ENCODE results near the gene PGF. TPM values are rescaled to one million over a fixed set of nuclear protein-coding genes. Genes with fewer than 3 reads are reported as not detected.

Gene PGF
- total RNA-seq, 4 donors from 2014 or later: 0.68 to 3.5 (median 2.4) TPM

DNA sequence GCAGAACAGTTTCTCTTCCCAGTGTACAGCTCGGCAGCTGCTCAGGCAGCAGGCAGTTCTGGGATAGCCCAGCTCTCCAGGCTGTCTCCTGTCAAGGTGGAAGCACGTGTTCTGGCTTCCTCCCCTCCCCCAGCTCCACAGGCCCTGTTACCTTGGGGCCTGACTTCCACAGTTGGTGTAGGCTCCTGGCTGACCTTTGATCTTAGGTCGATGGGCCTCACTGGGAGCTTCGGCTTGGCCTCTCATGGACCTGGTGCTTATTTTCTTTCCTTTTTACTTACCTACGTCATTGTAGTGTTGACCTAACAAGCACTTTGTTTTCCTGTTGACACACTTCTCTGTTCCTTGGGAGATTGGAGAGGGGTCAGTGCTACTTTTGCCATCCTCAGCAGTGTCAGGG is 56.7 kb downstream of the PGF start:
- TF ChIP-seq, protein P1, sequence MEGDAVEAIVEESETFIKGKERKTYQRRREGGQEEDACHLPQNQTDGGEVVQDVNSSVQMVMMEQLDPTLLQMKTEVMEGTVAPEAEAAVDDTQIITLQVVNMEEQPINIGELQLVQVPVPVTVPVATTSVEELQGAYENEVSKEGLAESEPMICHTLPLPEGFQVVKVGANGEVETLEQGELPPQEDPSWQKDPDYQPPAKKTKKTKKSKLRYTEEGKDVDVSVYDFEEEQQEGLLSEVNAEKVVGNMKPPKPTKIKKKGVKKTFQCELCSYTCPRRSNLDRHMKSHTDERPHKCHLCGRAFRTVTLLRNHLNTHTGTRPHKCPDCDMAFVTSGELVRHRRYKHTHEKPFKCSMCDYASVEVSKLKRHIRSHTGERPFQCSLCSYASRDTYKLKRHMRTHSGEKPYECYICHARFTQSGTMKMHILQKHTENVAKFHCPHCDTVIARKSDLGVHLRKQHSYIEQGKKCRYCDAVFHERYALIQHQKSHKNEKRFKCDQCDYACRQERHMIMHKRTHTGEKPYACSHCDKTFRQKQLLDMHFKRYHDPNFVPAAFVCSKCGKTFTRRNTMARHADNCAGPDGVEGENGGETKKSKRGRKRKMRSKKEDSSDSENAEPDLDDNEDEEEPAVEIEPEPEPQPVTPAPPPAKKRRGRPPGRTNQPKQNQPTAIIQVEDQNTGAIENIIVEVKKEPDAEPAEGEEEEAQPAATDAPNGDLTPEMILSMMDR (IDR thresholded peaks at IDR 0.05; ENCODE audit: low read depth): no peak

DNA sequence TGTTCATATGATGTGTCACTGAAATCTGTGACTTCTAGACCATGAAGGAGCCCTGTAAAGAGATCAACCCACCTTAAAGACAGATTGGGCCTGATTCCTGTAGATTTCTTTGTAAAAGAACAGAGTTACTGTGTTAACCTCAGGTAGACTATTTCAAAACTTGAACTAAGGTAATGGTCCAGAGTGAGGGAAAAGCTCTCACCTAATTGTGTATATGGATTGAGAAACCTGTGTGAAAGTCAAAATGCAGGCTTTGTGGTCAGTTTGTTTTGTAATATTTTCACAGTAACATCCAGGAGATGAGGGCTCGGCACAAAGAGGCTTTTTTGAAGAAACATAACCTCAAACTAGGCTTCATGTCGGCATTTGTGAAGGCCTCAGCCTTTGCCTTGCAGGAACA is 57.3 kb downstream of the PGF start:
- TF ChIP-seq, protein P1 (IDR thresholded peaks at IDR 0.05; ENCODE audit: low read depth): no peak

DNA sequence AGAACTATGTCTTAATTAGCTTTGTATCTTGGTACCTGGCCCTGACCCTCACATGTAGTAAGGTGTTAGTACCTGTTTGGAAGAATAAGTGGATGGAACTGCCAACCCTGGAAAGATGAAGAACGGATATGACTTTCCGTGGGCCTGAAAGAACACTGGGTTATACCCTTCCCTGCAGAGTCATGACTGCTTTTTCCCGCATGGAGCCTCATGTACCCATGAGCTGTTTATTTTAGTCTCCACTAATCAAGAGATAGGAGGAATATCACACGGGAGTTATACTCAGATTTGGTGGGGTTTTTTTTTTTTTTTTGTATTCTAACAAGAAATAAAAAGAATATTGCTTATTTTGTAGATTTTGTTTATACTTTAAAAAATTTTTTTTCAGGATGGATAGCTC is 57.8 kb downstream of the PGF start:
- TF ChIP-seq, protein P1 (IDR thresholded peaks at IDR 0.05; ENCODE audit: low read depth): no peak

DNA sequence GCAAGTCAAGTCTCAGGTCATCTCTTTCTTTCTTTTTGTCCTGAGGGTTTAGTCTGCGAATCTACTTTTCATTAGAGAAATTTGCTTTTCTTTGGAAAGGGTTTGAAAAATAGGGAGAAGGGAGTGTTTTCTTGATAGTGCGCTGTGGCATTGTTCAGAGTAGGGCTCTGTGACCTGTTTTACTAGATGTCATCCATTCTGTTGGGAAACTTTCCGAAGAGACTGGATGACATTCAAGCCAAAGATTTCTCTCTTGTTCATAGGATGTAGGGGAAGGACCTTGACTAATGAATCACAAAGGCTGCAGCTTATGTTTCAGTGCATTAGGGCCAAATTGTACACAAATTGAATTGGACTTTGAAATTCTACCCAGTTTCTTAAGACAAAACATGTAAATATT is 59.0 kb downstream of the PGF start:
- TF ChIP-seq, protein P1 (IDR thresholded peaks at IDR 0.05; ENCODE audit: low read depth): no peak

DNA sequence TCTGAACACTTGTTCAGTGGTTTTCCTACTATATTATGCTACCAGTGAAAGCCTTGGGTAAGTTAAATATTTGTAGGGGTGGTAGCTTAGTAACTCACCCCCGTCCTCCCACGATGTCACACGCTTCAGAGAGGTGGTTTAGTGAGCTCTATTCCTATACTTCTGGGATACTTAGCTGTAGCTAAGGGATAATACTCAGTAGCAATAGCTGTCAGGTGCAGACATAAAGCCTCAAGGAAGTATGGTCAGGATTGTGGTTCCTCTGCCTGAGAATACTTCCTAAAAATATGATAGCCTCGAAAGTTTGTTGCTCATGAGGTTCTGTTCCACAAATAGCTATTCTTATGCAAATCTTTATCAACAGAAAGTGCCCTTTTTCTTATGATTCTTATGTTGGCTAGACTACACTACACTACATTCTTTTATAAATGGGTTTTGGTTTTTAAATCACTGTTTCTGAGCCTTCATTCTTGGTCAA is 61.7 kb downstream of the PGF start:
- TF ChIP-seq, protein P1 (IDR thresholded peaks at IDR 0.05; ENCODE audit: low read depth): no peak

DNA sequence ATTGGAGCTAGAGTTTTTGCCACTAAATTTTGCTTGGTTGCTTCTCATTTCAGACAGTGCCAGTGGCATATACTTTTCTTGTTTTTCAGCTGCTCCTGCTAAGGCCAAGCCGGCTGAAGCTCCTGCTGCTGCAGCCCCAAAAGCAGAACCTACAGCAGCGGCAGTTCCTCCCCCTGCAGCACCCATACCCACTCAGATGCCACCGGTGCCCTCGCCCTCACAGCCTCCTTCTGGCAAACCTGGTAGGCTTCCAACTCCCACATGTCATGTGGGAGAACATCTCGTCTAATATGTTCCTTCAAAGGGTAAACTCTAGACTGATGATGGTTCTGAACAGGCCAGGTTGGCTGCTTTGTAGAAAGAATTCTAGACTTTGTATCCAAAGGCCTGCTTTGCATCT is 62.7 kb downstream of the PGF start:
- TF ChIP-seq, protein P1 (IDR thresholded peaks at IDR 0.05; ENCODE audit: low read depth): no peak

DNA sequence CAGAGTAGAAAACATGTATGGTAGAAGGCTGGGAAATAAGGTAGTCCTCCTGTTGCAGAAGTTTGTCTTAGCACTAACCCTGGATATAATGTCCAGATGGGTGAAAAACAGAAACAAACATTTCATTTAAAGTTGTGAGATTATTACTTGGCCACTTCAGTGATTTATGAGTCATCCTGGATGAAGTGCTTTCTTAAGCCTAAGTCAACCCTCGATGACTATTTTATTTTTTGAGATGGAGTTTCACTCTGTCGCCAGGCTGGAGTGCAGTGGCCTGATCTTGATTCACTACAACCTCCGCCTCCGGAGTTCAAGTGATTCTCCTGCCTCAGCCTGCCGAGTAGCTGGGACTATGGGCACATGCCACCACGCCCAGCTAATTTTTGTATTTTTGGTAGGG is 63.5 kb downstream of the PGF start:
- TF ChIP-seq, protein P1 (IDR thresholded peaks at IDR 0.05; ENCODE audit: low read depth): no peak

Other genes starting within 250 kb of the PGF start
- gene AREL1, start 242.5 kb downstream of the PGF start, total RNA-seq: 10 to 100 TPM; 23.3 to 35.5 (median 24.2) TPM
- gene FCF1, start 242.5 kb downstream of the PGF start, total RNA-seq: 10 to 100 TPM; 24.3 to 45.0 (median 31.2) TPM
- 10 to 100 TPM; 44.2 to 61.6 (median 50.6) TPM for gene YLPM1, start 192.3 kb downstream of the PGF start, total RNA-seq
- not detected for gene PROX2, start 79.5 kb downstream of the PGF start, total RNA-seq
- gene DLST, start 73.7 kb downstream of the PGF start, total RNA-seq: 100 to 1,000 TPM in 2 of 4 donors, 10 to 100 TPM in 2; 91.8 to 152 (median 109) TPM
- gene RPS6KL1, start 32.3 kb downstream of the PGF start, total RNA-seq: 10 to 100 TPM in 1 of 4 donors, 1 to 10 TPM in 3; 1.1 to 13.6 (median 3.7) TPM
- 10 to 100 TPM; 19.0 to 33.0 (median 26.3) TPM for gene EIF2B2, start 47.3 kb upstream of the PGF start, total RNA-seq
- gene MLH3, start 95.9 kb upstream of the PGF start, total RNA-seq: 10 to 100 TPM; 27.4 to 41.9 (median 31.1) TPM
- 10 to 100 TPM in 3 of 4 donors, 1 to 10 TPM in 1; 8.1 to 14.1 (median 11.5) TPM for gene ACYP1, start 108.4 kb upstream of the PGF start, total RNA-seq
- gene ZC2HC1C, start 114.0 kb upstream of the PGF start, total RNA-seq: 1 to 10 TPM in 2 of 4 donors, under 1 TPM in 2; 0.51 to 4.2 (median 1.6) TPM
- gene NEK9, start 171.5 kb upstream of the PGF start, total RNA-seq: 10 to 100 TPM; 47.1 to 66.1 (median 59.4) TPM
- 100 to 1,000 TPM; 226 to 421 (median 365) TPM for gene TMED10, start 221.0 kb upstream of the PGF start, total RNA-seq